Stimulated activated naive CD8-positive, alpha-beta T cell treated with anti-CD3 and anti-CD28 coated beads, Interleukin-15, Interleukin-2, amounts not matched to agents 100 ng/mL and 50 ng/mL, for 24 hours (primary cell): ENCODE results near the gene WFDC11.
"Not testable (repeated sequence)": the region's sequence is repeated elsewhere in the genome, so short reads cannot be mapped to it uniquely, and the experiment has no call there.

Source experiments
- H3K27ac Mint-ChIP-seq: one replicate; pipeline ENCODE4 v1.8.0; 2021; ENCODE audit warnings: mild to moderate bottlenecking, mixed read lengths
- H3K27me3 Mint-ChIP-seq: one replicate; pipeline ENCODE4 v1.8.0; 2021; ENCODE audit warnings: mixed read lengths
- H3K36me3 Mint-ChIP-seq: one replicate; pipeline ENCODE4 v1.8.0; 2021; ENCODE audit warnings: low read depth, mixed read lengths
- H3K4me1 Mint-ChIP-seq: one replicate; pipeline ENCODE4 v1.8.0; 2021; ENCODE audit warnings: low read depth, mixed read lengths
- H3K4me3 Mint-ChIP-seq: one replicate; pipeline ENCODE4 v1.8.0; 2021; ENCODE audit warnings: mild to moderate bottlenecking, mixed read lengths
- H3K9me3 Mint-ChIP-seq: one replicate; pipeline ENCODE4 v1.8.0; 2021; ENCODE audit warnings: mixed read lengths

The WFDC11 gene

GRCh38 chr20:45670139-45670538 lies at the start of gene WFDC11:
Gene WFDC11, minus strand, starts transcription at chr20:45670239. Its CDS starts 19,639 bp downstream, at chr20:45650600.
- no peak within 1 kb of the TSS for H3K4me3 Mint-ChIP-seq
- H3K27me3 Mint-ChIP-seq, result peaks cover 65% of the 10 kb centered on the region
- H3K36me3 Mint-ChIP-seq, result no peaks in the 10 kb centered on the region
- peaks cover under 1% of the 10 kb centered on the region for H3K9me3 Mint-ChIP-seq
- H3K27ac Mint-ChIP-seq, result no peak within 1 kb of the TSS
- H3K4me1 Mint-ChIP-seq, result no peaks in the 10 kb centered on the region

- H3K4me3 Mint-ChIP-seq, H3K36me3 Mint-ChIP-seq, H3K27ac Mint-ChIP-seq, H3K9me3 Mint-ChIP-seq: not testable (repeated sequence)
- peaks cover 15% of the 10 kb centered on the region for H3K4me1 Mint-ChIP-seq
- peaks cover 46% of the 10 kb centered on the region for H3K27me3 Mint-ChIP-seq
Measured at GRCh38 chr20:45716141-45716688, 46.2 kb upstream of the WFDC11 start.

DNA sequence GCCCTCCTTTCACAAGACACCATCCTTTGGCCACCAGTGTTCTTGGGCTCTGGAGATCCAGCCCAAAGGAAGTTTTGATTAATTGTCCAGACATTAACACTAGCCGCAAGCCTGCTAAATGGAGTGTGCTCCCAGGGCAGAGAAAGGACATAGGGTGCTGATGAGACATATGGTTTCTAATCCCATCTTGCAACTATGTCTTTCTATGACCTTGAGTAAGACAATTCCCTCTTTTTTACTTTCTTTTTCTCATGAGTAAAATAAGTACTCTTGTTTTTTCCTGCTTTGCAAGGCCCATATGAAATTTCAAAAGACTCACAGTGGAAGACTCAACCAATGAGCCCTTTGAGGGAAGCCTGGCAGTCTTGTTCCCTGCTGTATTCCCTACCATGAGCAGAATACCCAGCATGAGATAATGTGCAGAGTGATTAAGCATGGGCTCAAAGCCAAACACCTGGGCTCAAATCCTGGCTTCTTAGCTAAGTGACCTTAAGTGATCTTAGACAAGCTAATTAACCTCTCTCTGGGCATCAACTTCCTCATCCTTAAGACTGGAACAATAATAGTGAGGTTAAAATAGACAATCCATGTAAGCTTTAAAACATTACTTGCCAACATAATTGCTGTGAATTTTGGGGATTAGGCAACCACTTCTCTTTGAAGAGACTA lies 35.1 kb upstream of the WFDC11 start, which contains the start of gene WFDC10B:
TSS of gene WFDC10B (minus strand) at position 51 of the 669 bp plus-strand sequence. CDS start 19,027 bp downstream, outside the sequence.
- no peaks in the 10 kb centered on the region for H3K9me3 Mint-ChIP-seq
- H3K27me3 Mint-ChIP-seq, result peaks cover 38% of the 10 kb centered on the region
- no peaks in the 10 kb centered on the region for H3K4me1 Mint-ChIP-seq

GRCh38 chr20:45701873-45702272 lies 31.8 kb upstream of the WFDC11 start, which contains the start of gene WFDC13:
Gene WFDC13, plus strand, starts transcription at chr20:45702038. Its CDS starts 86 bp downstream, at chr20:45702124.
- Mint-ChIP-seq H3K36me3 (no peaks in the 10 kb centered on the region), H3K4me3 (no peak within 1 kb of the TSS), H3K27ac (no peak within 1 kb of the TSS), H3K9me3 (no peaks in the 10 kb centered on the region), H3K4me1 (no peaks in the 10 kb centered on the region), H3K27me3 (peaks cover 27% of the 10 kb centered on the region)

More for the DNA sequence above, 35.1 kb upstream of the WFDC11 start, which contains the start of gene WFDC10B:
- Mint-ChIP-seq H3K27ac (no peak within 1 kb of the TSS), H3K36me3 (no peaks in the 10 kb centered on the region), H3K4me3 (no peak within 1 kb of the TSS)

- peaks cover 32% of the 10 kb centered on the region for H3K27me3 Mint-ChIP-seq
Measured at GRCh38 chr20:45701104-45701503, 31.1 kb upstream of the WFDC11 start.

DNA sequence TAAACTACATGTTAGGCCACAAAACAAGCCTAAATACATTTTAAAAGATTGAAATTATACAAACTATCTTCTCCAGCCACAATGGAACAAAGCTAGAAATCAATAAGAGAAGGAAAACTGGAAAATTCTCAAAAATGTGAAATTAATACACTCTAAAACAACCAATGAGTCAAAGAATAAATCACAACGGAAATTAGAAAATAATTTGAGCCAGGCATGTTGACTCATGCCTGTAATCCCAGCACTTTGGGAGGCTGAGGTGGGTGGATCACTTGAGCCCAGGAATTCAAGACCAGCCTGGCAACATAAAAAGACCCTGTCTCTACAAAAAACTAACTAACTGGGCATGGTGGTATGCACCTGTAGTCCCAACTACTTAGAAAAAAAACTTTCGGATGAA lies 25.5 kb upstream of the WFDC11 start:
- no peaks in the 10 kb centered on the region for H3K4me1 Mint-ChIP-seq
- H3K36me3 Mint-ChIP-seq, result no peaks in the 10 kb centered on the region
- H3K9me3 Mint-ChIP-seq, result no peaks in the 10 kb centered on the region
- no peak overlapping the region for H3K27ac Mint-ChIP-seq
- no peak overlapping the region for H3K4me3 Mint-ChIP-seq
- peaks cover 44% of the 10 kb centered on the region for H3K27me3 Mint-ChIP-seq

More at GRCh38 chr20:45701104-45701503, 31.1 kb upstream of the WFDC11 start:
- H3K36me3 Mint-ChIP-seq, result no peaks in the 10 kb centered on the region
- H3K4me3 Mint-ChIP-seq, result no peak overlapping the region
- H3K27ac Mint-ChIP-seq, result no peak overlapping the region
- no peaks in the 10 kb centered on the region for H3K4me1 Mint-ChIP-seq
- H3K9me3 Mint-ChIP-seq, result no peaks in the 10 kb centered on the region

GRCh38 chr20:45693346-45693745 lies 23.3 kb upstream of the WFDC11 start:
- H3K4me1 Mint-ChIP-seq, H3K36me3 Mint-ChIP-seq, H3K27ac Mint-ChIP-seq, H3K4me3 Mint-ChIP-seq, H3K9me3 Mint-ChIP-seq: not testable (repeated sequence)
- H3K27me3 Mint-ChIP-seq, result peaks cover 46% of the 10 kb centered on the region

DNA sequence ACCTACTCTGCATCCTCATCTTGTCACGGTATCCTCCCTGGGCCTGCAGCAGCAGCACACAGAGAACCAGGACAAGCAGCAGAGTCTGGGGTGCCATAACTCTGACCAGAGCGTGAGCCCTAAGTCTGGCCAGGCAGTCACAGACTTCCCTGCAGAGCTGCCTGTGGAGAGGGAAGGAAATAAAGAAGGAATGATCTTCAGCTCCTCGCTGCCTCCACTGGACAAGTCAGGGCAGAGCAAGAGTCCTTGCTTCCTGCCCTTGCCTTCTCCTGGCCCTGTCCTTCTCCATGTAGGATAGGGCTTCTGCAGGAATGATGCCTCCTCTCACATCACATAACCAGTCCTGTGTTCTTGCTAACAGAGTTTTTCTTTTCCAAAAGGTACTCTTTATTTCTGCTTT lies 15.9 kb upstream of the WFDC11 start:
- Mint-ChIP-seq H3K4me1 (no peaks in the 10 kb centered on the region), H3K27ac (no peak overlapping the region), H3K27me3 (peaks cover 21% of the 10 kb centered on the region), H3K9me3 (no peaks in the 10 kb centered on the region), H3K4me3 (no peak overlapping the region), H3K36me3 (no peaks in the 10 kb centered on the region)

- Mint-ChIP-seq H3K27ac (no peak overlapping the region), H3K4me1 (no peaks in the 10 kb centered on the region), H3K4me3 (no peak overlapping the region), H3K27me3 (peaks cover 35% of the 10 kb centered on the region), H3K9me3 (peaks cover 17% of the 10 kb centered on the region), H3K36me3 (no peaks in the 10 kb centered on the region)
Measured at GRCh38 chr20:45679650-45680049, 9.6 kb upstream of the WFDC11 start.

GRCh38 chr20:45672765-45673164 lies 2.7 kb upstream of the WFDC11 start:
- Mint-ChIP-seq H3K4me3 (no peak overlapping the region), H3K9me3 (peaks cover 7% of the 10 kb centered on the region), H3K36me3 (no peaks in the 10 kb centered on the region), H3K27ac (no peak overlapping the region), H3K27me3 (peaks cover 67% of the 10 kb centered on the region), H3K4me1 (no peaks in the 10 kb centered on the region)

DNA sequence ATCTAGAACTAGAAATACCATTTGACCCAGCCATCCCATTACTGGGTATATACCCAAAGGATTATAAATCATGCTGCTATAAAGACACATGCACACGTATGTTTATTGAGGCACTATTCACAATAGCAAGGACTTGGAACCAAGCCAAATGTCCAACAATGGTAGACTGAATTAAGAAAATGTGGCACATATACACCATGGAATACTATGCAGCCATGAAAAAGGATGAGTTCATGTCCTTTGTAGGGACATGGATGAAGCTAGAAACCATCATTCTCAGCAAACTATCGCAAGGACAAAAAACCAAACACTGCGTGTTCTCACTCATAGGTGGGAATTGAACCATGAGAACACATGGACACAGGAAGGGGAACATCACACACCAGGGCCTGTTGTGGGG lies 13.0 kb downstream of the WFDC11 start:
- H3K27ac Mint-ChIP-seq, H3K9me3 Mint-ChIP-seq, H3K4me1 Mint-ChIP-seq, H3K4me3 Mint-ChIP-seq, H3K36me3 Mint-ChIP-seq: not testable (repeated sequence)
- peaks cover 28% of the 10 kb centered on the region for H3K27me3 Mint-ChIP-seq

- H3K4me1 Mint-ChIP-seq, H3K27ac Mint-ChIP-seq, H3K36me3 Mint-ChIP-seq, H3K4me3 Mint-ChIP-seq, H3K9me3 Mint-ChIP-seq: not testable (repeated sequence)
- H3K27me3 Mint-ChIP-seq, result peaks cover 34% of the 10 kb centered on the region
Measured at GRCh38 chr20:45651726-45652125, 18.3 kb downstream of the WFDC11 start.

- H3K27me3 Mint-ChIP-seq, result peaks cover 26% of the 10 kb centered on the region
- no peaks in the 10 kb centered on the region for H3K9me3 Mint-ChIP-seq
- no peaks in the 10 kb centered on the region for H3K4me1 Mint-ChIP-seq
- H3K27ac Mint-ChIP-seq, result no peak overlapping the region
- no peak overlapping the region for H3K4me3 Mint-ChIP-seq
- no peaks in the 10 kb centered on the region for H3K36me3 Mint-ChIP-seq
Measured at GRCh38 chr20:45649312-45649863, 20.7 kb downstream of the WFDC11 start.

DNA sequence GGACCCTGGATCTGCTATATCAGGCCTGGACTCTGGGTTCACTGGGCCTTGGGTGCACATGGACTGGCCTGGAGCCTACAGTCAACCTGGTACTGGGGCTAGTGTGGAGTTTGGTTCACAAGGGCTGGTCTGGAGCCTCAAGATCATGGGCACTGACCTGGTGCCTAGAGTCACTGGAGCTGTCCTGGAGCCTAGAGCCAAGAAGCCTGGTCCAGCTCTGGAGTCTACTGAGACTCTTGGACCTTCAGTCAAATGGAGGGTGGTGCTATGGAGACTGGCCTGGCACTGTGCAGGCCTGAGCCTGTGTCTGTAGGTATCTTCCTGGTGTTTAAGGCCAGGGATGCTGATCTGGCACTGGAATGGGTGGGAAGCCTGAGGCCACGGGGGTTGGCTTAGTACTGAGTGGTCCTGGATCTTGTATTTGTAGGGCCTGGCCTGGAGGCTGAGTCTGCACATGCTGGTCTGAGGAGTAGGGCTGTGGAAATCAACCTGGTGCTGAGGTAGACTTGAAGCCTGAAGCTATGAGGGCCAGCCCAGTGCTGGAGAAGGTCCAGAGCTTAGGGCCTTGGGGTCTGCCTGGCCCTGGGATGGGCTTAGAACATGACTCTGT lies 22.5 kb downstream of the WFDC11 start:
- H3K4me1 Mint-ChIP-seq, result no peaks in the 10 kb centered on the region
- peaks cover 12% of the 10 kb centered on the region for H3K27me3 Mint-ChIP-seq
- H3K36me3 Mint-ChIP-seq, result no peaks in the 10 kb centered on the region
- H3K9me3 Mint-ChIP-seq, result no peaks in the 10 kb centered on the region
- H3K27ac Mint-ChIP-seq, result no peak overlapping the region
- H3K4me3 Mint-ChIP-seq, result no peak overlapping the region

DNA sequence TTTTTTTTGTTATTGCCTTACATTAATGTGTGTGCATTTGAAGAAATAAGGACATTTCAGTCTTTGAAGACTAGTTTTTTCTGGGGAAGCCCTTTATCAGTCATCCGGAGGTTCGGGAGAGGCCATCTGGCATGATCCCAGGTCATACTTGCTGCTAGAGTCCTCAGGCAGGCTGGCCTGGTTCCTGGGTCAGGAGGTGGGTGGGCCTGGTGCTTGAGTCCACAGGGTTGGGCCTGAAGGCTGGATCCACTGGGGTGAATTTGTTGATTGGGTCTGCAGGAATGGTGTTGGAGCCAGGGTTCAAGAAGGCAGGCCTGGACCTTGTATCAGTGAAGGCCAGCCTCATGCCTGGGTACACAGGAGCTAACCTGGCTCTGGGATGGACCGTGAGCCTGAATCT lies 23.2 kb downstream of the WFDC11 start:
- Mint-ChIP-seq H3K27ac (no peak overlapping the region), H3K27me3 (peaks cover 9% of the 10 kb centered on the region), H3K4me1 (no peaks in the 10 kb centered on the region), H3K4me3 (no peak overlapping the region), H3K9me3 (no peaks in the 10 kb centered on the region), H3K36me3 (no peaks in the 10 kb centered on the region)
